SH-SY5Y (cell line): ENCODE measurements around the gene DNAI2.

Experiments
- GATA2 ChIP-seq: IDR thresholded peaks from 2 replicates; pipeline ENCODE4 v1.6.1; 2011; ENCODE audit warnings: mild to moderate bottlenecking, low read depth, low read length
- GATA3 ChIP-seq: IDR thresholded peaks from 2 replicates; pipeline ENCODE4 v1.6.1; 2011; ENCODE audit warnings: low read depth, mild to moderate bottlenecking, low read length, moderate library complexity

DNA sequence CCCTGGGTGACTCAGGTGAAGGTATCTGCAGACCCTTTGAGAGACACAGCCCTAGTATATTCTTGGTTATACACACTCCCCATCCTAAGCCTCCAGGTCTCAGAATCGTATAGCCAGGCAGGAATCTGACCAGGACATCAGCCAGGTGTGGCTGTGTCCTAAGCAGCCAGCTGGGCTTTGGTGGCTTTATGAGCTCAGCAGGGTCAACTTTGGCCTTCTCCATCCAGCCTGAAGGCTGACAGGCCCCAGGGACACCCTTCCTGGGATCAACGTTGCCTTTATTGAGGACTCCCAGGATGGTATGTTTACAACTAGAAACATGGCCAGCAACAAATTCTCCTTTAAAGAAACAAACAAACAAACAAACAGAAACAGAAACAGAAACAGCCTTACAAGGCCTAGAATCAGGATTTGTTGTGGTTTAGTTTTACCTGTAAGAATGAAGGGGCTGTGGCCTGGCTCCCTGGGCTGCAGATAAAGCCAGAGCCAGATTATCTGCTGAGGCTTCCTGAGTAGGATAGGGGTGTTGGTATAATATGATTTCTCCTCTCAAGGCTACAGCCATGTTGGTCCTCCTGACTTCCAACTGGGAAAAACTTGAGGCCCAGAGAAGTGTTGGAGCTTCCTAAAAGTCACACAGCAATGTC, 60.5 kb downstream of the DNAI2 start:
- no peak for TF ChIP-seq GATA2
- TF ChIP-seq GATA3, result no peak
